HL-60 (cell line): ENCODE data around the gene GUCD1.

Experiments used
- DNase-seq, 2 experiments: peaks; one replicate each; pipeline ENCODE4 v3.0.0-alpha.2; 2010 to 2020; ENCODE audit warnings: low read depth in 1 of 2, low spot score in 1 of 2
- H3K27ac ChIP-seq: fragments of 250-450 bp; sonication (Bioruptor Pico); replicated peaks from 2 replicates; pipeline ENCODE4 v1.5.1; 2020; ENCODE audit warnings: mild to moderate bottlenecking, moderate library complexity
- H3K27me3 ChIP-seq: fragments of 250-450 bp; sonication (Bioruptor Pico); 2 replicates; pipeline ENCODE4 v1.5.1; 2021; ENCODE audit warnings: mild to moderate bottlenecking, moderate library complexity; ENCODE audit not compliant: insufficient read depth, poor library complexity, severe bottlenecking
- H3K4me3 ChIP-seq: replicated peaks from 2 replicates; pipeline ENCODE4 v1.5.1; 2011; ENCODE audit warnings: mild to moderate bottlenecking, control low read depth, low read length; ENCODE audit not compliant: insufficient read depth
- CTCF ChIP-seq: IDR thresholded peaks from one replicate; pipeline ENCODE4 v1.5.1; 2011; ENCODE audit warnings: low read length, control low read depth, inconsistent platforms; ENCODE audit not compliant: insufficient read depth
- GABPA ChIP-seq: IDR thresholded peaks from 2 replicates; pipeline ENCODE4 v1.6.1; 2012; ENCODE audit warnings: low read depth
- POLR2AphosphoS5 ChIP-seq: IDR thresholded peaks from 2 replicates; pipeline ENCODE4 v1.6.1; 2012; ENCODE audit warnings: low read depth
- REST ChIP-seq: IDR thresholded peaks from 2 replicates; pipeline ENCODE4 v1.6.1; 2012; ENCODE audit warnings: low read depth; ENCODE audit not compliant: insufficient replicate concordance
- SPI1 ChIP-seq: IDR thresholded peaks from 2 replicates; pipeline ENCODE4 v1.6.1; 2012; ENCODE audit warnings: low read depth, mild to moderate bottlenecking, borderline replicate concordance

GUCD1 gene

GRCh38 chr22:24494528-24495364, 60.2 kb downstream of the GUCD1 start, which contains the start of gene UPB1:
Gene UPB1 (plus strand): TSS chr22:24495332. CDS start chr22:24495404, 72 bp downstream.
- no peaks in the 10 kb centered on the region for H3K27me3 ChIP-seq
- H3K4me3 ChIP-seq, result no peak within 1 kb of the TSS
- no peak for DNase-seq
- TF ChIP-seq SPI1 (no peak), GABPA (no peak), REST (no peak), CTCF (no peak), POLR2AphosphoS5 (no peak)
- no peak within 1 kb of the TSS for H3K27ac ChIP-seq

GRCh38 chr22:24494167-24494527, 60.8 kb downstream of the GUCD1 start:
- no peak for TF ChIP-seq SPI1
- TF ChIP-seq GABPA, result no peak
- no peak for TF ChIP-seq CTCF
- TF ChIP-seq REST, result no peak
- TF ChIP-seq POLR2AphosphoS5, result no peak
- no peaks in the 10 kb centered on the region for H3K27me3 ChIP-seq
- no peak overlapping the region for H3K4me3 ChIP-seq
- H3K27ac ChIP-seq, result no peak overlapping the region
- no peak for DNase-seq

GRCh38 chr22:24492391-24492790, 62.5 kb downstream of the GUCD1 start:
- Histone ChIP-seq H3K27ac (no peak overlapping the region), H3K27me3 (no peaks in the 10 kb centered on the region), H3K4me3 (no peak overlapping the region)
- DNase-seq, result no peak
- no peak for TF ChIP-seq SPI1
- no peak for TF ChIP-seq REST
- no peak for TF ChIP-seq CTCF
- no peak for TF ChIP-seq GABPA
- no peak for TF ChIP-seq POLR2AphosphoS5
